Neuron (in vitro differentiated cells): ENCODE data around the gene STARD8.

Source experiments
- H2AFZ ChIP-seq: one replicate; pipeline ENCODE4 v1.6.1; 2013; ENCODE audit warnings: low read depth, mild to moderate bottlenecking, inconsistent platforms, low read length, moderate library complexity
- H3K27me3 ChIP-seq: one replicate; pipeline ENCODE4 v1.6.1; 2013; ENCODE audit warnings: low read length; ENCODE audit not compliant: insufficient read depth
- H3K36me3 ChIP-seq: one replicate; pipeline ENCODE4 v1.6.1; 2013; ENCODE audit warnings: low read length; ENCODE audit not compliant: insufficient read depth
- H3K4me1 ChIP-seq: one replicate; pipeline ENCODE4 v1.6.1; 2013; ENCODE audit warnings: low read length; ENCODE audit not compliant: insufficient read depth
- H3K4me3 ChIP-seq: 2 replicates; pipeline ENCODE4 v1.5.1; 2013; ENCODE audit warnings: mild to moderate bottlenecking, low read length, moderate library complexity
- H3K9me3 ChIP-seq: one replicate; pipeline ENCODE4 v1.6.1; 2013; ENCODE audit warnings: low read length

Gene STARD8

GRCh38 chrX:68758671-68759070 lies 111.2 kb downstream of the STARD8 start:
- no peak overlapping the region for H3K4me3 ChIP-seq
- H2AFZ ChIP-seq: no peak overlapping the region
- no peaks in the 10 kb centered on the region for H3K27me3 ChIP-seq
- no peaks in the 10 kb centered on the region for H3K4me1 ChIP-seq
- H3K36me3 ChIP-seq: no peaks in the 10 kb centered on the region
- no peaks in the 10 kb centered on the region for H3K9me3 ChIP-seq

GRCh38 chrX:68761086-68761485 lies 113.6 kb downstream of the STARD8 start:
- no peak overlapping the region for H2AFZ ChIP-seq
- no peaks in the 10 kb centered on the region for H3K9me3 ChIP-seq
- H3K36me3 ChIP-seq: no peaks in the 10 kb centered on the region
- no peaks in the 10 kb centered on the region for H3K4me1 ChIP-seq
- no peaks in the 10 kb centered on the region for H3K27me3 ChIP-seq
- H3K4me3 ChIP-seq: no peak overlapping the region

- H2AFZ ChIP-seq: no peak overlapping the region
- H3K4me1 ChIP-seq: no peaks in the 10 kb centered on the region
- H3K4me3 ChIP-seq: no peak overlapping the region
- H3K36me3 ChIP-seq: no peaks in the 10 kb centered on the region
- H3K9me3 ChIP-seq: no peaks in the 10 kb centered on the region
- no peaks in the 10 kb centered on the region for H3K27me3 ChIP-seq
Measured at GRCh38 chrX:68762766-68763165, 115.3 kb downstream of the STARD8 start.

DNA sequence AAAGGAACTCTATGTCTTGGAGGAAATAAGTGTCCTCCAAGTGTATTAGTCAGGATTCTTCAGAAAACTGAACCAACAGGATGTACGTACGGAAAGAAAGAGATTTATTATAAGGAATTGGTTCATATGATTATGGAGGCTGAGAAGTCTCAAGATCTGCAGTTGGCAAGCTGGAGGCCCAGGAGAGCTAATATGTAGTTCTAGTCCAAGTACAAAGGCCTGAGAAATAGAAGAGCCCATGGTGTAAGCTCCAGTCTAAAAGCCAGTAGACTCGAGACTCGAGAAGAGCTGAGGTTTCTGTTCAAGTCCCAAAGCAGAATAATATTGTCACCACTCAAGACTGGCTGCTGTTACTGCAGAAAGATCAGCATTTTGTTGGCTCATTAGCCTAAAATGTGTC lies 116.0 kb downstream of the STARD8 start:
- Histone ChIP-seq H3K27me3 (no peaks in the 10 kb centered on the region), H3K36me3 (no peaks in the 10 kb centered on the region), H3K9me3 (no peaks in the 10 kb centered on the region), H3K4me3 (no peak overlapping the region), H3K4me1 (no peaks in the 10 kb centered on the region), H2AFZ (no peak overlapping the region)
